Naive thymus-derived CD4-positive, alpha-beta T cell (primary cell): ENCODE results near the gene PPP1R26. TPM values are rescaled to one million over a fixed set of nuclear protein-coding genes. Genes with fewer than 3 reads are reported as not detected.
A peak's percentile ranks its signal among the peaks of the same experiment; 100 is the strongest.

ENCODE experiments used
- ATAC-seq: fragments of 150-1000 bp; cut with Tn5 transposase; 2 replicates; pipeline ENCODE4 v1.10.0; 2021; ENCODE audit warnings: mild to moderate bottlenecking, moderate library complexity
- CTCF ChIA-PET: fragments of 350-600 bp; sonication (Branson Sonifier 250); formaldehyde crosslinking; loops from one replicate; lab custom pipeline; 2021; ENCODE audit warnings: antibody characterized with exemption; lab: Charles Lee
- POLR2A ChIA-PET: fragments of 350-600 bp; sonication (Branson Sonifier 250); formaldehyde crosslinking; loops from one replicate; lab custom pipeline; 2021; ENCODE audit warnings: antibody characterized with exemption, inconsistent platforms; lab: Charles Lee
- DNase-seq, 9 donors: peaks; one replicate each; pipeline versions ENCODE4 v3.0.0 to v3.0.0-alpha.2; 2020 to 2022; ENCODE audit warnings: mixed read lengths in 1 of 9
- H3K27ac ChIP-seq: one replicate; pipeline ENCODE4 v1.7.0; 2013; ENCODE audit warnings: mild to moderate bottlenecking, low read depth, low read length, moderate library complexity
- H3K27me3 ChIP-seq, 2 donors: one replicate each; pipeline ENCODE4 v1.7.0; 2013; ENCODE audit warnings: low read length in 2 of 2, mild to moderate bottlenecking in 2 of 2, moderate library complexity in 2 of 2; ENCODE audit not compliant: control insufficient read depth in 2 of 2, insufficient read depth in 2 of 2
- H3K36me3 ChIP-seq, 3 experiments: 1 replicate in 2 of 3; 2 replicates in 1 of 3; pipeline ENCODE4 v1.7.0; 2013; ENCODE audit warnings: low read length in 3 of 3, mild to moderate bottlenecking in 3 of 3, moderate library complexity in 1 of 3; ENCODE audit not compliant: insufficient read depth in 3 of 3, control insufficient read depth in 2 of 3
- H3K4me1 ChIP-seq, 2 donors: one replicate each; pipeline ENCODE4 v1.7.0; 2013; ENCODE audit warnings: low read length in 2 of 2, mild to moderate bottlenecking in 2 of 2, moderate library complexity in 1 of 2; ENCODE audit not compliant: control insufficient read depth in 2 of 2, insufficient read depth in 2 of 2
- H3K4me3 ChIP-seq: 2 replicates; pipeline ENCODE4 v1.7.0; 2013; ENCODE audit warnings: mild to moderate bottlenecking, low read length
- H3K9me3 ChIP-seq, 3 experiments: 1 replicate in 2 of 3; 2 replicates in 1 of 3; pipeline ENCODE4 v1.7.0; 2013; ENCODE audit warnings: low read length in 3 of 3; ENCODE audit not compliant: control insufficient read depth in 2 of 3
- H3K27ac Mint-ChIP-seq, 9 donors: one replicate each; pipeline ENCODE4 v1.8.0; 2020 to 2022; ENCODE audit warnings: mixed read lengths in 9 of 9, mild to moderate bottlenecking in 8 of 9, moderate library complexity in 5 of 9, inconsistent platforms in 2 of 9
- H3K27me3 Mint-ChIP-seq, 5 donors: one replicate each; pipeline ENCODE4 v1.8.0; 2021 to 2022; ENCODE audit warnings: mixed read lengths in 5 of 5, mild to moderate bottlenecking in 1 of 5
- H3K36me3 Mint-ChIP-seq, 5 donors: one replicate each; pipeline ENCODE4 v1.8.0; 2020 to 2022; ENCODE audit warnings: mixed read lengths in 5 of 5, mild to moderate bottlenecking in 3 of 5, inconsistent platforms in 1 of 5
- H3K4me1 Mint-ChIP-seq, 7 donors: one replicate each; pipeline ENCODE4 v1.8.0; 2020 to 2022; ENCODE audit warnings: mixed read lengths in 7 of 7, mild to moderate bottlenecking in 3 of 7, inconsistent platforms in 1 of 7
- H3K4me3 Mint-ChIP-seq, 10 donors: one replicate each; pipeline ENCODE4 v1.8.0; 2020 to 2022; ENCODE audit warnings: mild to moderate bottlenecking in 10 of 10, mixed read lengths in 10 of 10, moderate library complexity in 6 of 10, inconsistent platforms in 2 of 10
- H3K9me3 Mint-ChIP-seq, 11 donors: one replicate each; pipeline ENCODE4 v1.8.0; 2020 to 2022; ENCODE audit warnings: mixed read lengths in 11 of 11, mild to moderate bottlenecking in 4 of 11, inconsistent platforms in 1 of 11, moderate library complexity in 1 of 11
- intact Hi-C, 2 donors: fragments of 100-400 bp; cut with micrococcal nuclease; formaldehyde crosslinking; loops; one replicate each; pipeline ENCODE4 v1.15.1; 2023
- polyA plus RNA-seq, 2 donors: library from polyadenylated mRNA; unstranded; fragments of 300-500 nt; fragmentation: Illumina TruSeq; gene quantifications; one replicate each; pipeline ENCODE4 v1.2.3, GENCODE V29; 2021
- total RNA-seq, 6 experiments: library from RNA in 5 of 6; stranded (reverse) in 5 of 6; gene quantifications; 1 replicate in 5 of 6; 2 replicates in 1 of 6; pipeline ENCODE4 v1.2.3 and lab custom pipeline; 2021 to 2026

The PPP1R26 gene
- total and polyA plus RNA-seq, 7 experiments from 2014 or later: 0.05 to 5.6 (median 0.19) TPM; not detected in 2

- Histone ChIP-seq H3K27me3 (no peaks in the 10 kb centered on the region), H3K9me3 (no peaks in the 10 kb centered on the region), H3K4me3 (no peak overlapping the region), H3K36me3 (no peaks in the 10 kb centered on the region), H3K27ac (no peak overlapping the region), H3K4me1 (no peaks in the 10 kb centered on the region)
- CTCF ChIA-PET: no interaction called here
- intact Hi-C loops: no loop called here
- Mint-ChIP-seq H3K27ac (no peak overlapping the region), H3K4me3 (no peak overlapping the region), H3K9me3 (peaks cover 0 to 5% (median 2%) of the 10 kb centered on the region in 11 donors), H3K27me3 (peaks cover 17 to 62% (median 51%) of the 10 kb centered on the region in 5 donors), H3K36me3 (peaks cover 0 to 5% (median 0%) of the 10 kb centered on the region in 5 donors), H3K4me1 (peaks cover 0 to 2% (median 0%) of the 10 kb centered on the region in 7 donors)
- ATAC-seq: no peak
- POLR2A ChIA-PET: no interaction called here
- no peak for DNase-seq
Observed at GRCh38 chr9:135461936-135462335, 17.6 kb upstream of the PPP1R26 start.

DNA sequence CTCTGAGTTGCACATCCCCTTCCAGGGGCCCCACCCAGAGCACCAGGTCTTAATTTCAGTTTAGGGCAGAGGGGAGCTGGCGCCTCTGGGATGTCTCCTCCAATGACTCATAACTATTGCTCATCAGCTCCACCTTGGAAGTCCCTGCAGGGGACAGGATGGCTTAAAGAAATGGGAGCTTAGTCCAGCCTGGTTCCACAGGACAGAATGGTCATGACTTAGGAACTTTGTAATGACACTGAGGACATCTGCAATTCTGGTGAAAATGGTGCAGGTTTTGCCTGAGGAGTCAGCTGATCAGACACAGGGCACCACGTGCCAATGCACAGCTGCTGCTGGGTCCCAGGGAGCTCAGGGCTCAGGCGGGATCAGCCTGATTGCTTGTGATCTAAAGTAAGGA, 16.4 kb upstream of the PPP1R26 start:
- Mint-ChIP-seq H3K9me3 (peaks cover 0 to 6% (median 2%) of the 10 kb centered on the region in 11 donors), H3K4me1 (peaks cover 0 to 6% (median 0%) of the 10 kb centered on the region in 7 donors), H3K27ac (no peak overlapping the region), H3K27me3 (peaks cover 14 to 67% (median 57%) of the 10 kb centered on the region in 5 donors), H3K36me3 (peaks cover 0 to 5% (median 0%) of the 10 kb centered on the region in 5 donors), H3K4me3 (no peak overlapping the region)
- DNase-seq (no peak), ATAC-seq (no peak)
- H3K9me3 ChIP-seq: no peaks in the 10 kb centered on the region
- H3K4me1 ChIP-seq: peaks cover 0 to under 1% of the 10 kb centered on the region in 2 donors
- no peak overlapping the region for H3K4me3 ChIP-seq
- H3K27ac ChIP-seq: no peak overlapping the region
- H3K36me3 ChIP-seq: no peaks in the 10 kb centered on the region
- no peaks in the 10 kb centered on the region for H3K27me3 ChIP-seq
- ChIA-PET CTCF (no interaction called here), POLR2A (no interaction called here)
- intact Hi-C loops: no loop called here

DNA sequence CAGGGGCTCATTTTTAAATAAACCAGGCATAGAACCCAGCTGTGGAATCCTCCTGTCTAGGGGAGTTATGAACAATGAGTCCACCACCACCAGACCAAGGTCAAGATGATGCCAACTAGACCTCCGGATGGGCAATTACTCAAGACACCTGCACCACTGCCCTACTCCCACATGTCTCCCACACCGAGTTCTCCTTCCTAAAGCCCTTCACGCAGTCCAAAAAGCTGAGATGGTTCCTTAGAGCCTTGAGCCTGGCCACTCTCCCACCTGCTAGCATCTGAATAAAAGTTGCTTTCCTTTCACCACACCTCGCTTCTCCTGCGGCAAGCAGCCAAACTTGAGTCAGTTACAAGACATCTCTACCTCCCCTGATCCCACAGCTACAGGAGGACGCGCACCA, 15.4 kb upstream of the PPP1R26 start:
- no peak overlapping the region for H3K4me3 Mint-ChIP-seq
- ATAC-seq: no peak

DNA sequence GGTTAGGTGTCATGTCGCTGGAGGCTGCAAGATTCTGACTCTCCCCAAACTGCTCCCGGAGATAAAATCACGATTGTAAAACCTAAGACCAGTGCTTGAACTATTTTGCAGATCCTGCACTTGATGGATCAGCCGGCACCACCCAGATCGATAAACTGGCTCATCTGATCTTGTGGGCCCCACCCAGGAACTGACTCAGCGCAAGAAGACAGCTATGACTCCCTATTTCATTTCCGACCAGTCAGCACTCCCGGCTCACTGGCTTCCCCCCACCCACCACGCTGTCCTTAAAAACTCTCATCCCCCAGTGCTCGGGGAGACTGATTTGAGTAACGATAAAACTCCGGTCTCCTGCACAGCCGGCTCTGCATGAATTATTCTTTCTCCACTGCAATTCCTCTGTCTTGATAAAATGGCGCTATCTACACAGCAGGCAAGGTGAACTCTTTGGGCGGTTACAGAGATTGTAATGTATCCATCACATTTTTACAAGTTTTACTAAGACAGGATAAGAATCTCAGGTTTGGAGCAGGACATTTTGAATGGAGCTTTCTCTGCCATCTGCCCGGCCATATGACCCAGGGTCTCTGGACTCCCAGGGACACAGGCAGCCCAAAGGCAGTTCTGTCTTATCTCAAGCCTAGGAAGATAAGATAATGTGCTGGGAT, 10.6 kb upstream of the PPP1R26 start:
- CTCF ChIA-PET: no interaction called here
- H3K27me3 ChIP-seq: no peaks in the 10 kb centered on the region
- H3K36me3 Mint-ChIP-seq: no peaks in the 10 kb centered on the region
- peaks cover 0 to 23% (median 0%) of the 10 kb centered on the region in 7 donors for H3K4me1 Mint-ChIP-seq
- POLR2A ChIA-PET: interaction anchor here (0.6 kb wide), 1 partner anchor 20 kb away, joined by 7 read pairs; no protein-coding TSS in a partner anchor
- ATAC-seq: no peak
- H3K27ac Mint-ChIP-seq: peak overlapping the region in 1 of 9 donors; percentile 82
- peak overlapping the region in 1 of 10 donors; percentile 57 for H3K4me3 Mint-ChIP-seq
- H3K9me3 Mint-ChIP-seq: peaks cover 0 to 3% (median 0%) of the 10 kb centered on the region in 11 donors
- H3K9me3 ChIP-seq: no peaks in the 10 kb centered on the region
- peaks cover 0 to 10% of the 10 kb centered on the region in 2 donors for H3K4me1 ChIP-seq
- peak in 1 of 9 donors; percentile 62 for DNase-seq
- no peak overlapping the region for H3K27ac ChIP-seq
- intact Hi-C loops: no loop called here
- H3K4me3 ChIP-seq: no peak overlapping the region
- H3K27me3 Mint-ChIP-seq: peaks cover 18 to 65% (median 45%) of the 10 kb centered on the region in 5 donors
- no peaks in the 10 kb centered on the region for H3K36me3 ChIP-seq

More for the DNA sequence above, 15.4 kb upstream of the PPP1R26 start:
- intact Hi-C loops: no loop called here
- Histone ChIP-seq H3K36me3 (no peaks in the 10 kb centered on the region), H3K27ac (no peak overlapping the region), H3K4me1 (peaks cover 0 to 7% of the 10 kb centered on the region in 2 donors), H3K9me3 (no peaks in the 10 kb centered on the region), H3K27me3 (no peaks in the 10 kb centered on the region), H3K4me3 (no peak overlapping the region)
- H3K36me3 Mint-ChIP-seq: no peaks in the 10 kb centered on the region
- H3K27me3 Mint-ChIP-seq: peaks cover 14 to 67% (median 54%) of the 10 kb centered on the region in 5 donors
- H3K4me1 Mint-ChIP-seq: peaks cover 0 to 14% (median 0%) of the 10 kb centered on the region in 7 donors
- H3K9me3 Mint-ChIP-seq: peaks cover 0 to 4% (median 0%) of the 10 kb centered on the region in 11 donors
- DNase-seq: no peak
- POLR2A ChIA-PET: no interaction called here
- CTCF ChIA-PET: no interaction called here
- peak overlapping the region in 1 of 9 donors; percentile 40 for H3K27ac Mint-ChIP-seq

- Histone ChIP-seq H3K27me3 (no peaks in the 10 kb centered on the region), H3K9me3 (no peaks in the 10 kb centered on the region), H3K4me1 (peaks cover 0 to 10% of the 10 kb centered on the region in 2 donors), H3K4me3 (no peak overlapping the region), H3K36me3 (no peaks in the 10 kb centered on the region), H3K27ac (no peak overlapping the region)
- Mint-ChIP-seq H3K9me3 (peaks cover 0 to 2% (median 0%) of the 10 kb centered on the region in 11 donors), H3K36me3 (no peaks in the 10 kb centered on the region), H3K27ac (no peak overlapping the region), H3K27me3 (peaks cover 22 to 69% (median 38%) of the 10 kb centered on the region in 5 donors), H3K4me1 (peaks cover 0 to 21% (median 0%) of the 10 kb centered on the region in 7 donors), H3K4me3 (no peak overlapping the region)
- CTCF ChIA-PET: no interaction called here
- DNase-seq (no peak), ATAC-seq (no peak)
- intact Hi-C loops: no loop called here
- POLR2A ChIA-PET: no interaction called here
Observed at GRCh38 chr9:135471791-135472640, 7.6 kb upstream of the PPP1R26 start.

GRCh38 chr9:135473972-135474543, 5.5 kb upstream of the PPP1R26 start:
- Histone ChIP-seq H3K27ac (no peak overlapping the region), H3K9me3 (no peaks in the 10 kb centered on the region), H3K4me1 (peaks cover 0 to 3% of the 10 kb centered on the region in 2 donors), H3K27me3 (no peaks in the 10 kb centered on the region), H3K36me3 (no peaks in the 10 kb centered on the region), H3K4me3 (no peak overlapping the region)
- intact Hi-C loops: no loop called here
- ATAC-seq (no peak), DNase-seq (no peak)
- ChIA-PET CTCF (no interaction called here), POLR2A (no interaction called here)
- Mint-ChIP-seq H3K4me3 (no peak overlapping the region), H3K36me3 (peaks cover 0 to 3% (median 0%) of the 10 kb centered on the region in 5 donors), H3K9me3 (peaks cover 0 to 2% (median 0%) of the 10 kb centered on the region in 11 donors), H3K27me3 (peaks cover 31 to 67% (median 40%) of the 10 kb centered on the region in 5 donors), H3K4me1 (peaks cover 2 to 13% (median 10%) of the 10 kb centered on the region in 7 donors), H3K27ac (no peak overlapping the region)
